H9 (cell line): ENCODE measurements around the gene CDK5R1. TPM values are rescaled to one million over a fixed set of nuclear protein-coding genes. Genes with fewer than 3 reads are reported as not detected.

Experiments used
- DNase-seq: peaks from one replicate; pipeline ENCODE4 v3.0.0-alpha.2; 2017
- H2AFZ ChIP-seq: one replicate; pipeline ENCODE4 v1.6.1; 2013; ENCODE audit warnings: mild to moderate bottlenecking, low read length, control low read depth, moderate library complexity
- H2AK5ac ChIP-seq: 2 replicates; pipeline ENCODE4 v1.6.1; 2013; ENCODE audit warnings: low read length, control low read depth, mixed read lengths; ENCODE audit not compliant: insufficient read length
- H2BK120ac ChIP-seq: one replicate; pipeline ENCODE4 v1.6.1; 2013; ENCODE audit warnings: low read depth, mild to moderate bottlenecking, low read length, control low read depth, inconsistent platforms; ENCODE audit not compliant: poor library complexity, severe bottlenecking
- H2BK12ac ChIP-seq: 2 replicates; pipeline ENCODE4 v1.6.1; 2013; ENCODE audit warnings: low read length, control low read depth, mixed read lengths, low read depth; ENCODE audit not compliant: insufficient read length
- H2BK15ac ChIP-seq: 2 replicates; pipeline ENCODE4 v1.6.1; 2013; ENCODE audit warnings: low read depth, low read length, control low read depth
- H2BK20ac ChIP-seq: one replicate; pipeline ENCODE4 v1.6.1; 2013; ENCODE audit warnings: low read depth, mild to moderate bottlenecking, low read length, control low read depth, inconsistent platforms; ENCODE audit not compliant: poor library complexity, severe bottlenecking
- H2BK5ac ChIP-seq: 2 replicates; pipeline ENCODE4 v1.6.1; 2013; ENCODE audit warnings: low read length, control low read depth, mixed read lengths; ENCODE audit not compliant: insufficient read length
- H3K14ac ChIP-seq: 2 replicates; pipeline ENCODE4 v1.6.1; 2013; ENCODE audit warnings: low read length, control low read depth; ENCODE audit not compliant: insufficient read depth
- H3K18ac ChIP-seq: 2 replicates; pipeline ENCODE4 v1.6.1; 2013; ENCODE audit warnings: low read depth, mild to moderate bottlenecking, mixed read lengths, low read length, control low read depth; ENCODE audit not compliant: insufficient read length
- H3K23ac ChIP-seq: 2 replicates; pipeline ENCODE4 v1.6.1; 2013; ENCODE audit warnings: low read length, control low read depth, mixed read lengths, low read depth; ENCODE audit not compliant: insufficient read length
- H3K23me2 ChIP-seq: 2 replicates; pipeline ENCODE4 v1.6.1; 2013; ENCODE audit warnings: low read depth, mild to moderate bottlenecking, mixed read lengths, low read length, control low read depth; ENCODE audit not compliant: insufficient read length, poor library complexity, severe bottlenecking
- H3K27ac ChIP-seq: 2 replicates; pipeline ENCODE4 v1.5.1; 2013; ENCODE audit warnings: low read length, control low read depth, mixed read lengths, low read depth; ENCODE audit not compliant: insufficient read length
- H3K27me3 ChIP-seq: 2 replicates; pipeline ENCODE4 v1.6.1; 2013; ENCODE audit warnings: low read length, control low read depth, inconsistent platforms; ENCODE audit not compliant: insufficient read depth
- H3K4ac ChIP-seq: 2 replicates; pipeline ENCODE4 v1.6.1; 2013; ENCODE audit warnings: low read depth, mild to moderate bottlenecking, control low read depth, inconsistent platforms, low read length, moderate library complexity
- H3K4me1 ChIP-seq: 2 replicates; pipeline ENCODE4 v1.6.1; 2013; ENCODE audit warnings: low read length, control low read depth, inconsistent platforms; ENCODE audit not compliant: insufficient read depth
- H3K4me2 ChIP-seq: 2 replicates; pipeline ENCODE4 v1.6.1; 2013; ENCODE audit warnings: low read length, control low read depth, mixed read lengths; ENCODE audit not compliant: insufficient read length, insufficient read depth
- H3K56ac ChIP-seq: 2 replicates; pipeline ENCODE4 v1.6.1; 2013; ENCODE audit warnings: low read depth, mild to moderate bottlenecking, mixed read lengths, low read length, control low read depth; ENCODE audit not compliant: insufficient read length
- H3K79me1 ChIP-seq: 2 replicates; pipeline ENCODE4 v1.6.1; 2013; ENCODE audit warnings: low read depth, mild to moderate bottlenecking, moderate library complexity, low read length, control low read depth, inconsistent platforms; ENCODE audit not compliant: insufficient read depth, poor library complexity, severe bottlenecking
- H3K79me2 ChIP-seq: 2 replicates; pipeline ENCODE4 v1.6.1; 2013; ENCODE audit warnings: low read length, control low read depth, inconsistent platforms; ENCODE audit not compliant: insufficient read depth
- H3K9ac ChIP-seq: 2 replicates; pipeline ENCODE4 v1.6.1; 2013; ENCODE audit warnings: low read length, control low read depth, mixed read lengths; ENCODE audit not compliant: insufficient read length; ENCODE audit errors: extremely low read depth
- H3K9me3 ChIP-seq: one replicate; pipeline ENCODE4 v1.6.1; 2013; ENCODE audit warnings: low read depth, low read length, inconsistent platforms; ENCODE audit not compliant: control insufficient read depth
- H3T11ph ChIP-seq: one replicate; pipeline ENCODE4 v1.6.1; 2013; ENCODE audit warnings: mild to moderate bottlenecking, low read length, control low read depth, inconsistent platforms
- H4K20me1 ChIP-seq: one replicate; pipeline ENCODE4 v1.6.1; 2013; ENCODE audit not compliant: control insufficient read depth, insufficient read length, insufficient read depth
- H4K5ac ChIP-seq: 2 replicates; pipeline ENCODE4 v1.6.1; 2013; ENCODE audit warnings: low read depth, mild to moderate bottlenecking, mixed read lengths, low read length, control low read depth; ENCODE audit not compliant: insufficient read length
- H4K8ac ChIP-seq: replicated peaks from 2 replicates; pipeline ENCODE4 v1.6.1; 2013; ENCODE audit warnings: low read length, control low read depth, mixed read lengths, low read depth; ENCODE audit not compliant: insufficient read length
- H4K91ac ChIP-seq: 2 replicates; pipeline ENCODE4 v1.6.1; 2013; ENCODE audit warnings: low read depth, mild to moderate bottlenecking, moderate library complexity, mixed read lengths, low read length, control low read depth; ENCODE audit not compliant: insufficient read length
- H3K27ac Mint-ChIP-seq, 3 experiments: 2 replicates in 2 of 3; 3 replicates in 1 of 3; pipeline ENCODE4 v1.8.0; 2020 to 2021; ENCODE audit warnings: mixed read lengths in 3 of 3, mild to moderate bottlenecking in 1 of 3, moderate library complexity in 1 of 3
- H3K27me3 Mint-ChIP-seq: 2 replicates; pipeline ENCODE4 v1.8.0; 2021; ENCODE audit warnings: low read depth, mild to moderate bottlenecking, moderate library complexity, mixed read lengths
- H3K36me3 Mint-ChIP-seq, 3 experiments: 2 replicates in 2 of 3; 3 replicates in 1 of 3; pipeline ENCODE4 v1.8.0; 2020 to 2021; ENCODE audit warnings: low read depth in 3 of 3, mixed read lengths in 3 of 3; ENCODE audit not compliant: insufficient read depth in 1 of 3
- H3K4me1 Mint-ChIP-seq, 2 experiments: 2 replicates each; pipeline ENCODE4 v1.8.0; 2020; ENCODE audit warnings: mixed read lengths in 2 of 2
- H3K4me3 Mint-ChIP-seq, 2 experiments: 2 replicates in 1 of 2; 3 replicates in 1 of 2; pipeline ENCODE4 v1.8.0; 2020 to 2021; ENCODE audit warnings: mild to moderate bottlenecking in 2 of 2, mixed read lengths in 2 of 2, moderate library complexity in 1 of 2
- H3K9me3 Mint-ChIP-seq, 2 experiments: 2 replicates in 1 of 2; 3 replicates in 1 of 2; pipeline ENCODE4 v1.8.0; 2020; ENCODE audit warnings: mild to moderate bottlenecking in 2 of 2, mixed read lengths in 2 of 2, moderate library complexity in 1 of 2
- CTCF ChIP-seq: fragments of 200-600 bp; sonication (generic); conservative IDR thresholded peaks from 3 replicates; pipeline ENCODE4 v1.8.0; 2021; ENCODE audit warnings: antibody characterized with exemption, mild to moderate bottlenecking
- WGBS: extraction: QIAGEN DNeasy Blood & Tissue Kit; methylation state at CpG from one replicate; pipeline ENCODE4 v1.1.7; 2013; ENCODE audit warnings: missing lambda C conversion rate, low lambda C conversion rate, mixed read lengths; ENCODE audit not compliant: insufficient read length; ENCODE audit errors: extremely low coverage; 5-methylcytosine and 5-hydroxymethylcytosine counted together
- total RNA-seq: library from RNA; stranded (reverse); gene quantifications from 2 replicates; pipeline ENCODE4 v1.2.1, GENCODE V29; 2021

Gene CDK5R1
- total RNA-seq, 1 experiment from 2014 or later = 11.4 TPM

GRCh38 chr17:32520104-32520701, 33.4 kb downstream of the CDK5R1 start:
- H3K9ac ChIP-seq = peak overlapping the region; percentile 69

More at GRCh38 chr17:32520104-32520701, 33.4 kb downstream of the CDK5R1 start:
- H3K56ac ChIP-seq = no peak overlapping the region
- no peak overlapping the region for H3K27ac ChIP-seq
- H3K23ac ChIP-seq = no peak overlapping the region
- H3K9me3 ChIP-seq = no peaks in the 10 kb centered on the region
- Mint-ChIP-seq H3K36me3 (no peaks in the 10 kb centered on the region), H3K27me3 (peaks cover 10% of the 10 kb centered on the region), H3K9me3 (no peaks in the 10 kb centered on the region), H3K4me3 (peak overlapping the region; percentile 61 to 78), H3K4me1 (peaks cover 66 to 74% of the 10 kb centered on the region in 2 experiments), H3K27ac (peak overlapping the region; percentile 44 to 91 (median 63); a peak in 5 of 7 replicates)
- peak overlapping the region; percentile 22 for H3K18ac ChIP-seq
- H2BK15ac ChIP-seq = no peak overlapping the region
- H2AFZ ChIP-seq = no peak overlapping the region
- H4K20me1 ChIP-seq = no peaks in the 10 kb centered on the region
- no peaks in the 10 kb centered on the region for H3K79me1 ChIP-seq
- no peaks in the 10 kb centered on the region for H3K79me2 ChIP-seq
- peak overlapping the region; percentile 57 for H3K4me2 ChIP-seq
- H2BK20ac ChIP-seq = peak overlapping the region; percentile 34
- no peak overlapping the region; the same call in 1 of the 2 replicates for H3K4ac ChIP-seq
- H2BK5ac ChIP-seq = no peak overlapping the region
- H4K5ac ChIP-seq = no peak overlapping the region
- no peak overlapping the region for H3T11ph ChIP-seq
- H2AK5ac ChIP-seq = no peak overlapping the region
- DNase-seq = peak; percentile 55
- peak overlapping the region; percentile 26; the same call in 1 of the 2 replicates for H3K14ac ChIP-seq
- no peak overlapping the region for H4K8ac ChIP-seq
- no peaks in the 10 kb centered on the region for H3K27me3 ChIP-seq
- no peak overlapping the region for H2BK12ac ChIP-seq
- H2BK120ac ChIP-seq = no peak overlapping the region
- peaks cover 5% of the 10 kb centered on the region for H3K23me2 ChIP-seq
- no CpG with 5 or more reads among the region's 17 CpGs for WGBS
- no peak overlapping the region for H4K91ac ChIP-seq
- TF ChIP-seq CTCF = no peak
- H3K4me1 ChIP-seq = peaks cover 22% of the 10 kb centered on the region; the same call in 1 of the 2 replicates
